Suprapubic skin (tissue), 4 donors: ENCODE data around the gene NSF. TPM values are rescaled to one million over a fixed set of nuclear protein-coding genes. Genes with fewer than 3 reads are reported as not detected.
A peak's percentile ranks its signal among the peaks of the same experiment; 100 is the strongest.
"Not testable (repeated sequence)": the region's sequence is repeated elsewhere in the genome, so short reads cannot be mapped to it uniquely, and the experiment has no call there.

ENCODE experiments used
- DNase-seq, 2 donors: peaks; one replicate each; pipeline ENCODE4 v3.0.0-alpha.2; 2019; ENCODE audit warnings: low spot score in 2 of 2
- H3K27ac ChIP-seq: fragments of 200-600 bp; sonication (generic); one replicate; pipeline ENCODE4 v1.5.1; 2019
- H3K27me3 ChIP-seq: fragments of 200-600 bp; sonication (generic); one replicate; pipeline ENCODE4 v1.5.1; 2019
- H3K36me3 ChIP-seq: fragments of 200-600 bp; sonication (generic); one replicate; pipeline ENCODE4 v1.5.1; 2019
- H3K4me1 ChIP-seq: fragments of 200-600 bp; sonication (generic); one replicate; pipeline ENCODE4 v1.5.1; 2019
- H3K4me3 ChIP-seq: fragments of 200-600 bp; sonication (generic); one replicate; pipeline ENCODE4 v1.5.1; 2019; ENCODE audit warnings: mild to moderate bottlenecking
- H3K9me3 ChIP-seq: fragments of 200-600 bp; sonication (generic); one replicate; pipeline ENCODE4 v1.5.1; 2019
- WGBS: methylation state at CpG from one replicate; pipeline ENCODE4 v1.1.5; 2018; 5-methylcytosine and 5-hydroxymethylcytosine counted together
- total RNA-seq, 4 donors: library from RNA; depleted of rRNA; stranded (reverse); fragments of >200 nt; gene quantifications; one replicate each; pipeline ENCODE4 v1.1.0, GENCODE V29; 2016

NSF gene
- total RNA-seq, 4 donors from 2014 or later = 20.3 to 41.9 (median 29.0) TPM

- 98% methylated on average over 6 of the region's 7 CpGs for WGBS
- not testable (repeated sequence) for H3K27me3 ChIP-seq, H3K4me1 ChIP-seq, H3K9me3 ChIP-seq, H3K27ac ChIP-seq, H3K36me3 ChIP-seq, H3K4me3 ChIP-seq
- peak in 1 of 2 donors; percentile 2 for DNase-seq
These were observed 58.8 kb downstream of the NSF start for GRCh38 chr17:46649246-46649645.

DNA sequence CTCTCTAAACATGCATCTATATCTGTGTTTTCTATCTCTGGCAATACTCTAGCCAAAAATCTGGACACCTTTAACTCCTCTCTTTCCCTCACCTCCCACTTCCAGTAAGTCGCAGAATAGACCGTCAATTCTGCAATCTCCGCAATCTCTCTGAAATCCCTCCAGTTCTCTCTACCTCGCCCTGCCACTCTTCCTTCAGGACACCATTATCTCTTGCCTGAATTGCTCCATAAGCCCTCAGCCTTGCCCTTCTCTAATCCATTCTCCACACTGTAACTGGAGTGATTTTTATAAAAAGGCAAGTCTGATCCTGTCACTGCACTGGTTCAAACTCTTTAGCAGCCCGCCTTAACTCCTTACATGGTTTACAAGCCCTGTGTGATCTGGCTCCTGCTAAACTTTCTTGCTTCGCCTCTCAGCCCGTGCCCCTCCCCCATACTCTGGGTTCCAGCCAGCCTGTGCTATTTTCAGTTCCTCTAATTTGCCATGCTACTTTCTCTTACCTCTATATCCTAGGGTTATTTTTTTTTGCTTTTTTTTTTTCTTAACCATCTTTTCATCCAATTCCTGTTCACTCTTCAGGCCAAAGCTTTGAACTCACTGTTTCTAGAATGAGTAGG, 61.7 kb downstream of the NSF start:
- WGBS = no CpG with 5 or more reads among the region's 7 CpGs
- DNase-seq, H3K9me3 ChIP-seq, H3K36me3 ChIP-seq, H3K27ac ChIP-seq, H3K4me3 ChIP-seq, H3K4me1 ChIP-seq, H3K27me3 ChIP-seq: not testable (repeated sequence)

GRCh38 chr17:46658235-46658634, 67.8 kb downstream of the NSF start:
- WGBS = no CpG with 5 or more reads among the region's 5 CpGs
- not testable (repeated sequence) for H3K36me3 ChIP-seq, H3K27ac ChIP-seq, H3K4me3 ChIP-seq, H3K4me1 ChIP-seq, H3K27me3 ChIP-seq, DNase-seq, H3K9me3 ChIP-seq

DNA sequence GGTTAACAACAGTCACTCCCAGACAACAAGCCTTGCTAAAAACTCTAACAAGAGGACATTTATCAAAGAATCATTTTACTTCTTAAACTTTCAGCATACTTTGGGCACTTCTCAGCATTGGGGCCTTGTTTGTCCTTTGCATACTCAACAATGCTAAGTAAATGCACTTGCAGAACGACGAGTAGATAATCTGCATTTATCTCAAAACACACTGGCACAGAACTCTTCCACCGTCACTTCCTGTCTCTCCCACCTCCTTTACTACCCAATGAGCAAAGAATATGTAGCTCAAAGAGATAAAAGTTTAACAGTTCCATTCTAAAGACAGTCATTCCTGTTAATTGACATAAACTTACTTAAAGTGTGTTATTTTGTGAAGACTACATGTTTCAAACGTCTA, 69.2 kb downstream of the NSF start:
- not testable (repeated sequence) for H3K4me1 ChIP-seq, DNase-seq, H3K9me3 ChIP-seq, H3K36me3 ChIP-seq, H3K27me3 ChIP-seq, H3K27ac ChIP-seq, H3K4me3 ChIP-seq
- 40% methylated on average over 1 of the region's 4 CpGs for WGBS

GRCh38 chr17:46663123-46663522, 72.7 kb downstream of the NSF start:
- H3K4me3 ChIP-seq, DNase-seq, H3K27me3 ChIP-seq, H3K4me1 ChIP-seq, H3K36me3 ChIP-seq, H3K9me3 ChIP-seq, H3K27ac ChIP-seq: not testable (repeated sequence)
- WGBS = no CpG with 5 or more reads among the region's 1 CpG

DNA sequence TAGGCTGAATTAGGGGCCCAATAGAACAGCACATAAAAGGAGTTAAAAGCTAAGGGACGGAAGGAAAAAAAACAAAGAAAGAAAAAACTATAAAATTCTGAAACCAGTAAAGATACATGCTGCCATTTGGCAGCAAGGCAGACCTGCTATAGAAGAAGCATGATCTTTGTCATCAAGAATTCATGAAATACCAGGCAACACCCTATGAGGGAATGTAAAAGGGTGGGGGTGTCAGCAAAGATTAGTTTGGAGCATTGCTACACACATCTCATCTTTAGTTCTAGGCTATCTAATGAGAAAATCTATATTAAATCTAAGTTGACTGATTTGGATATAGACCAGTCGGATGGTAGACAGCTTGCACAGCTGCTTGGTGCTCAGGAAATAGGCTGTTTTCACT, 73.1 kb downstream of the NSF start:
- H3K27ac ChIP-seq, H3K4me3 ChIP-seq, H3K4me1 ChIP-seq, H3K27me3 ChIP-seq, H3K9me3 ChIP-seq, H3K36me3 ChIP-seq, DNase-seq: not testable (repeated sequence)
- no CpG with 5 or more reads among the region's 2 CpGs for WGBS

DNA sequence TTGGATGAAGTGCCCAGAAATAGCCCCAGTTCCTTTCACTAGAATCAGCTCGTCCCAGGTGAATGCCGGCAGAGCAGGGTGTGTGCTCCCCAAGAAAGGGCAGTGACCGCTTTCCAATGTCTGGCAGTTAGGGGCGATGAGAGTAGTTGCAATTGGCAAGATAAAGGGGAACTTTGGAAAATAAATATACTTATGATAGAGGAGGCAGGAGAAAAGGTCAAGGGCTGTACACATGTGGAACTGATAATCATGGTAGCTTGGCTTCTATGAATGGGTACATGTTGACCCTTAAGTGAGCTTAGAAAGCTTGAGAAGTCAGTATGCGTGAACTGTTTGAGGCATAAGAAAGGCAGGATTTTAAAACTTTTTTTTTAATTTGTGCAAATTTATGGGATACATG, 75.5 kb downstream of the NSF start:
- not testable (repeated sequence) for H3K27me3 ChIP-seq, H3K4me3 ChIP-seq, DNase-seq, H3K9me3 ChIP-seq, H3K27ac ChIP-seq, H3K4me1 ChIP-seq, H3K36me3 ChIP-seq
- no CpG with 5 or more reads among the region's 5 CpGs for WGBS

GRCh38 chr17:46670789-46671188, 80.3 kb downstream of the NSF start:
- DNase-seq, H3K27ac ChIP-seq, H3K4me1 ChIP-seq, H3K4me3 ChIP-seq, H3K36me3 ChIP-seq, H3K9me3 ChIP-seq, H3K27me3 ChIP-seq: not testable (repeated sequence)
- no CpG with 5 or more reads among the region's 4 CpGs for WGBS

- not testable (repeated sequence) for H3K4me1 ChIP-seq, H3K27ac ChIP-seq, H3K9me3 ChIP-seq, H3K27me3 ChIP-seq, DNase-seq, H3K4me3 ChIP-seq, H3K36me3 ChIP-seq
- no CpG with 5 or more reads among the region's 2 CpGs for WGBS
These were observed 82.3 kb downstream of the NSF start for GRCh38 chr17:46672777-46673176.

GRCh38 chr17:46677819-46678218, 87.3 kb downstream of the NSF start:
- DNase-seq, H3K9me3 ChIP-seq, H3K27ac ChIP-seq, H3K4me3 ChIP-seq, H3K4me1 ChIP-seq, H3K36me3 ChIP-seq, H3K27me3 ChIP-seq: not testable (repeated sequence)

DNA sequence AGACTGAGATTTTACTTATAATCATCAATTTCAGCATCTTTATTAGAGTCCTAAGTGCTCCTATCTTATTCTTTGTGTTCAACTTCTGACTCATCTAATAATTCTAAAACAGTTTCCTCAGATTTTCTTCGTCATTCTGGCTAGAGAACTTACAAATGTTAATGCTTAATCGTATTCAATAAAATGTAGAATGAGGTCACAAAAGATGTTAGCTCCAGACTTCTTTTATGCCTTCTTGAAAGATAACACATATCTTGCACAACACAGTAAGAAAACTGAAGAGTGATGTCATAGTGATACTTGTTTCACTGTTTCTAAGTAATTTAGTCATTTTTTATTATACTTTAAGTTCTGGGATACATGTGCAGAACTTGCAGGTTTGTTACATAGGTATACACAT, 93.2 kb downstream of the NSF start:
- H3K36me3 ChIP-seq, DNase-seq, H3K4me3 ChIP-seq, H3K27ac ChIP-seq, H3K9me3 ChIP-seq, H3K4me1 ChIP-seq, H3K27me3 ChIP-seq: not testable (repeated sequence)
- WGBS = no CpG with 5 or more reads among the region's 2 CpGs

GRCh38 chr17:46685284-46685683, 94.8 kb downstream of the NSF start:
- H3K27ac ChIP-seq, DNase-seq, H3K4me1 ChIP-seq, H3K4me3 ChIP-seq, H3K9me3 ChIP-seq, H3K27me3 ChIP-seq, H3K36me3 ChIP-seq: not testable (repeated sequence)
- WGBS = 83% methylated on average over 4 of the region's 4 CpGs

DNA sequence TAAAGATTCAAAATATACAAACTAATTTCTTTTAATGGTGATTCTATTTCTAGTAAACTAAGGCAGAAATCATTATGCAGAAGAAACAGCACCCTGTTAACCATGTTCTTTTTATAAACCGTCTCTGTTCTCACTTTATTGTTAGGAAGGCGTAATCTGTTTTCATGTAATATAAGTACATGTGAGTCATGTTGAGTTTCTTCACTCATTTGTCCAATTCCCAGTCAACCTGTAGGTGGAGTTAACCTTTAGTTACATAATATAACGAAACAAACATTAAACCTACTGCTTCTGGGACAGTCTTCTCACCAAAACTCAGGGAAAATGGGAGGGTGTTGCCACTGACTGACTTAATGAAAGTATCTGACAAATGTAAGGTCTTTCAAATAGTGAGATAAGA, 101.7 kb downstream of the NSF start:
- not testable (repeated sequence) for H3K4me3 ChIP-seq, H3K9me3 ChIP-seq, H3K27ac ChIP-seq, H3K36me3 ChIP-seq, H3K4me1 ChIP-seq, DNase-seq, H3K27me3 ChIP-seq
- WGBS = 89% methylated on average over 1 of the region's 3 CpGs

GRCh38 chr17:46693283-46693682, 102.8 kb downstream of the NSF start:
- DNase-seq, H3K27me3 ChIP-seq, H3K36me3 ChIP-seq, H3K4me1 ChIP-seq, H3K4me3 ChIP-seq, H3K9me3 ChIP-seq, H3K27ac ChIP-seq: not testable (repeated sequence)
- WGBS = 96% methylated on average over 3 of the region's 3 CpGs

GRCh38 chr17:46696522-46696921, 106.1 kb downstream of the NSF start:
- H3K27me3 ChIP-seq, H3K9me3 ChIP-seq, H3K36me3 ChIP-seq, H3K4me1 ChIP-seq, H3K27ac ChIP-seq, H3K4me3 ChIP-seq, DNase-seq: not testable (repeated sequence)
- no CpG with 5 or more reads among the region's 3 CpGs for WGBS
